ENCODE data around the gene WDR18.

The WDR18 gene

DNA sequence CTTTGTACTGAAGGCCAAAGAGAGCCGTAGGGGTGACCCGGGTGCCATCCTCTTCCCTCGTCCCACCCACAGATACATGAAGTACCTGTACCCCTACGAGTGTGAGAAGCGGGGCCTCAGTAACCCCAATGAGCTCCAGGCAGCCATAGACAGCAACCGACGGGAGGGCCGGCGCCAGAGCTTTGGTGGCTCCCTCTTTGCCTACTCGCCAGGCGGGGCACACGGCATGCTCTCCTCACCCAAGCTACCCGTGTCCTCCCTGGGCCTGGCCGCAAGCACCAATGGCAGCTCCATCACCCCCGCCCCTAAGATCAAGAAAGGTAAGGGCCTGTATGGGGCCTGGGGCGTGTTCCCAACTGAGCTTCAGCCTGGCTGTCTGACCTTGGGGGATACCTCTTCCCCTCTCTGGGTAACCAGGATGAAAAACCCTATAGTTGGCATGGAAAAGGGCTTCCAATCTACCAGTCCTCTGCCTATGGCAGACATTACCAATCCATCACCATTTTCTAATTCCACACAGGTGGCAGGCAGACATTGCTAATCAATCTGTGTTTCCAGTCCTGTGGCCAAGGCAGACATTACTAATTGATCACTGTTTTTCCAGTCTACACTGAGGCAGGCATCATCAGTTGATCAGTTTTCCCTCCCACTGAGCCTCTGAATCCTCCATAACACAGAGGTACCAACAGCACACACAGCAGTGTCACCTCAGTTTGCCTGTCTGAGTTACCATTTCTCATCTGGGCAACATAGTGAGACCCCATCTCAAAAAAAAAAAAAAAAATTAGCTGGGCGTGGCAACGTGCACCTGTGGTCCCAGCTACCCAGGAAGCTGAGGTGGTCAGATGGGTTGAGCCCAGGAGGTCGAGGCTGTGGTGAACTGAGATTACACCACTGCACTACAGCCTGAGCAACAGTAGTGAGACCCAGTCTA, 19.1 kb upstream of the WDR18 start:
- Histone ChIP-seq H3K4me3 (ENCODE audit: low read depth in 1 of 2, low read length in 1 of 2) (no peak overlapping the region), H3K36me3 (peaks cover 98% of the 10 kb centered on the region)

GRCh38 chr19:966485-967088, 17.6 kb upstream of the WDR18 start:
- Histone ChIP-seq H3K4me1 (ENCODE audit: control insufficient read depth in 1 of 2, insufficient read depth in 1 of 2, low read depth in 1 of 2, low read length in 1 of 2) (no peaks in the 10 kb centered on the region), H3K4me3 (ENCODE audit: low read depth in 1 of 2, low read length in 1 of 2) (no peak overlapping the region), H3K27me3 (no peaks in the 10 kb centered on the region), H3K36me3 (peaks cover 98% of the 10 kb centered on the region), H3K27ac (no peak overlapping the region), H3K9me3 (peaks cover 5% of the 10 kb centered on the region)
- TF ChIP-seq CTCF (IDR thresholded peaks at IDR 0.05), result no peak

More for the DNA sequence above, 19.1 kb upstream of the WDR18 start:
- Histone ChIP-seq H3K9me3 (no peaks in the 10 kb centered on the region), H3K27ac (no peak overlapping the region), H3K27me3 (no peaks in the 10 kb centered on the region), H3K4me1 (ENCODE audit: control insufficient read depth in 1 of 2, insufficient read depth in 1 of 2, low read depth in 1 of 2, low read length in 1 of 2) (no peaks in the 10 kb centered on the region)
- TF ChIP-seq CTCF (IDR thresholded peaks at IDR 0.05), result no peak

DNA sequence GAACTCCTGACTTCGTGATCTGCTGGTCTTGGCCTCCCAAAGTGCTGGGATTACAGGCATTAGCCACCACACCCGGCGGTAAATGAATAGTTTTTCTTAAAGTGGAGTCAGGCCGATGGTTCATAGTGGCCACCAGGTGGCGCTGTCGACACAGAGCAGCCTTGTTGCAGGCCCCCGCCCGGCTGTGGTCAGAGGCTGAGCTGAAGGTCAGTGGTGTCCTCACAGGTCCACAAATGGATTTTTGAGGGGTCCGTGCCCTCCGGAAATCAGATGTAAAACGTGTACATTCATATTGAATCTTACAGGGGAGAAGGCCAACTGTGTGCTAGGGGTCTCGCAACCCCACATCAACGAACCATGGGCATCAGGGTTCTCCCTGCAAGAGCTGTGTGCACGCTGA, 13.4 kb upstream of the WDR18 start:
- no peaks in the 10 kb centered on the region for H3K27me3 ChIP-seq
- H3K27ac ChIP-seq, result no peak overlapping the region
- TF ChIP-seq CTCF (IDR thresholded peaks at IDR 0.05), result peak; percentile 35
- H3K4me1 ChIP-seq (ENCODE audit: control insufficient read depth in 1 of 2, insufficient read depth in 1 of 2, low read depth in 1 of 2, low read length in 1 of 2), result no peaks in the 10 kb centered on the region
- H3K4me3 ChIP-seq (ENCODE audit: low read depth in 1 of 2, low read length in 1 of 2), result no peak overlapping the region
- H3K9me3 ChIP-seq, result peaks cover 5% of the 10 kb centered on the region
- H3K36me3 ChIP-seq, result peaks cover 95% of the 10 kb centered on the region

DNA sequence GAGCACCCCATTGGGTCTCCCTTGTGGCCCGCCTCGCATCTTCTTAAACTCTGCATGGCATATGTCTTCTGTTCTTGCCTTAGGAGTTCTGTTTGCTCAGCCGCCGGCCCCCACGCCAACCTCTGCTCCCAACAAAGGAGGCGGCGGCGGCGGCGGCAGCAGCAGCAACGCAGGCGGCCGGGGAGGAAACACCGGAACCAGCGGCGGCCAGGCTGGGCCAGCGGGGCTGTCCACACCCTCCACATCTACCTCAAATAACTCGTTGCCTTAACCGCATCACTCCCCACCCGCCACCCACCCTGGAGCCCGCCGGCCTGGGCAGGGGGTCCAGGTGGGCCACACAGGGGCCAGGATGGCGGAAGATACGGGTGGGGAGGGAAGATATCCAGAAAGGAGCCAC, 12.3 kb upstream of the WDR18 start:
- H3K36me3 ChIP-seq, result peaks cover 84% of the 10 kb centered on the region
- no peak overlapping the region for H3K4me3 ChIP-seq (ENCODE audit: low read depth in 1 of 2, low read length in 1 of 2)
- no peak for TF ChIP-seq CTCF (IDR thresholded peaks at IDR 0.05)
- peaks cover 5% of the 10 kb centered on the region for H3K9me3 ChIP-seq
- no peak overlapping the region for H3K27ac ChIP-seq
- no peaks in the 10 kb centered on the region for H3K4me1 ChIP-seq (ENCODE audit: control insufficient read depth in 1 of 2, insufficient read depth in 1 of 2, low read depth in 1 of 2, low read length in 1 of 2)
- H3K27me3 ChIP-seq, result no peaks in the 10 kb centered on the region

DNA sequence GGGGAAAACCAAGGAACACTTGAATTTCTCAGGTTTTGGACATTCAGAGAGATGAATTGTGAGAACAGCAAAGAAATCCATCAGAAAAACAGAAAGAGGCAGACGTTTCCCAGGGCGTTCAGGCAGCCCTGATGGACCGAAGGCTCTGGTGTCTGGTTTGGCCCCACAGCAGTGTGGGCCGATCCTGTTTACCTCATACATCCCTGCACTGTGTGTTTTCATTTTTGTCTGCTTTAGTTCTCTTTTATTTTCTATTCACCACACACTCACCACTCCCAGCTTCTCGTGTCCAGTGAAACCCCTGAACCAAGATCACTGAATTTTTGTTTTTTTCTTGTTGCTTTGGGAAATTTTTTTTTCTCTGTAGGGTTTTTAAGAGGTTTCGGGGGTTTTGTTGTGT, 11.9 kb upstream of the WDR18 start:
- H3K4me3 ChIP-seq (ENCODE audit: low read depth in 1 of 2, low read length in 1 of 2), result no peak overlapping the region
- H3K27me3 ChIP-seq, result no peaks in the 10 kb centered on the region
- no peaks in the 10 kb centered on the region for H3K4me1 ChIP-seq (ENCODE audit: control insufficient read depth in 1 of 2, insufficient read depth in 1 of 2, low read depth in 1 of 2, low read length in 1 of 2)
- H3K9me3 ChIP-seq, result peaks cover 5% of the 10 kb centered on the region
- H3K27ac ChIP-seq, result no peak overlapping the region
- no peak for TF ChIP-seq CTCF (IDR thresholded peaks at IDR 0.05)
- H3K36me3 ChIP-seq, result peaks cover 80% of the 10 kb centered on the region

Data from neutrophil (primary cell).